Stimulated activated naive CD4-positive, alpha-beta T cell (primary cell): Measurements from ENCODE around the gene C1QL4.
"Not testable (repeated sequence)": the region's sequence is repeated elsewhere in the genome, so short reads cannot be mapped to it uniquely, and the experiment has no call there.

Source experiments
- DNase-seq, 6 experiments: peaks; one replicate each; lab custom pipeline; 2025; lab: John Stamatoyannopoulos, UW

The C1QL4 gene

DNA sequence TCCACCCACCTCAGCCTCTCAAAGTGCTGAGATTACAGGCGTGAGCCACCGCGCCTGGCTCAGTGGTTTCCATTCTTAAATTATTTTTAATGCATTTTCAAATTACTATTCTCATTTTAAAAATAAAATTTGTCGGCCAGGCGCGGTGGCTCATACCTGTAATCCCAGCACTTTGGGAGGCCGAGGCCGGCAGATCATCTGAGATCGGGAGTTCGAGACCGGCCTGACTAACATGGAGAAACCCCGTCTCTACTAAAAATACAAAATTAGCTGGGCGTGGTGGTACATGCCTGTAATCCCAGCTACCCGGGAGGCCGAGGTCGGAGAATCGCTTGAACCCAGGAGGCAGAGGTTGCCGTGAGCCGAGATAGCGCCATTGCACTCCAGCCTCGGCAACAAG is 3.2 kb downstream of the C1QL4 start:
- not testable (repeated sequence) for DNase-seq

DNA sequence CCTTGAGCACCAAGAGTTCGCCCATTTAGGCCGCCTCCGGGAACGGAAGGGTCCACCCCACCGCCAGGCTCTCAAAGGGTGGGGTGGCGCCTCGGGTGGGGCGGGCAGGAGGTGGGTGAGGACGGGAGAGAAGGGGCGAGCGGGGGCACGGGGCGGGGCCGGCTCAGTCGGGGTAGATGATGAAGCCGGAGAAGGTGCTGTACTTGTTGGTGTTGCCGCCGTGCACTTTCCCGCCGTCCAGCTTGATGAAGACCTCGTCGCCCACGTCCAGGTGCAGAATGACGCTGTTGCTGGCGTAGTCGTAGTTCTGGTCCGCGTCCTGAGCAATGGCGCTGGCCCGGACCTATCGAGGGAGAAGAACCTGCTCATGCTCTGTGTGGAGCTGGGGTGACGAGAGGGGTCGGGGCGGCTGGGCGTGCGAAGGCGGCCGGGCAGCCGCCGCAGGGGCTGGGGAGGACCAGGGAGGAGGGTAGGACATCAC is 4.1 kb downstream of the C1QL4 start:
- no peak for DNase-seq

DNA sequence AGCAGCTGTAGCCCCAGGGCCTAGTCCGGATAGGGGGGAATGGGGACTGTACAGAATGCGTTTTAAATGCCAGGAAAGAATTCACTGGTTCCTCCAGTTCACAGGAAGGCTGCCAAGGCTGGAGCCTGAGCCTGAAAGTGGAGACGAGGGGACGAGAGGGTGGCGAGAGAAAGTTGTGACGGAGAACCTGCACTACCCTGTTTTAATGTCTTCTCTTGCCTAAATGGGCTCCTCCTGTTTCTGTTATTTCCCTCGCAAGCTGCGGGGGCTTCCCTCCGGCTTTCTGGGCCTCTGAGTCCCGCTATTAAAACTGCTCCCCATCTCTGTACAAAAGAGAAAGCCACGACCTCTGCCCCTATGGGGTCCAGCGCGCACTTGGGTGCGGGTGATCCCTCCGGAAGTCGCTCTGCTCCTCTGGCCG is 4.5 kb downstream of the C1QL4 start:
- DNase-seq: no peak

DNA sequence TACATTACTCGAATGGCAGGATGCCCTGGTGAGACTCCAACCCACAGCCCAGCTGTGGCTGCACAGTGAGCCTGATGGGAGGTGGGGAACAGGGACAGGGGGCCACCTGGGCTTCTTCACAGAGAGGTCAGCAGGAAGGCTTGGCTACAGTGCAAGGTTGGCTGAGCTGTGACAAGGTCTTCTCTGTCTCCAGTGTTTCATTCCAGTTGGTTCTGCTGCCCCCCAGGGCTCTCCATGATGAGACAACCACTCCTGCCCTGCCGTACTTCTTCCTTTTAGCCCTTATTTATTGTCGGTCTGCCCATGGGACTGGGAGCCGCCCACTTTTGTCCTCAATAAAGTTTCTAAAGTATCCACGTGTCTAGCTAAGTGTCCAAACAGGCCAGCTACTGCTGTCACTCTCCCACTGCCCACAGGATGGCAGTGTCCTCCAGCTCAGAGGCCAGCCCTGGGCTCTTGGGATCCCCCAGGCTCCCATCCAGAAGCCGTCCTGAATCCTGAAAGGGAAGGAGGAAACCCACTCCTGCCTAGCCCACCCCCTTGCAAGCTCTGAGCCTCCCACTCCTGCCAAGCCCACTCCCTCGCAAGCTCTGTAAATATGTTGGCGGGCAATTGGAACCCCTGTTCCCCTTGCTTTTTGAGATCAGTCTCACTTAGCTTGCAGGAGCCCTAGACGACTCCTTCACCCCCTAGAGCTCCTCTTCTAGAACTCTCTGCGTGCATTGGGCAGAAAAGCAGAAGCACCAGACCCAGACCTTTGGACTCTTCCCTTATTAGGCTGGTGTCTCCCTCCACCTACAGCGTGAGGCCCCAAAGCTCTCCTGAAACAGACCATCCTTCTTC is 5.4 kb downstream of the C1QL4 start:
- peak in 2 of 6 experiments; percentile 7 to 17 for DNase-seq

DNA sequence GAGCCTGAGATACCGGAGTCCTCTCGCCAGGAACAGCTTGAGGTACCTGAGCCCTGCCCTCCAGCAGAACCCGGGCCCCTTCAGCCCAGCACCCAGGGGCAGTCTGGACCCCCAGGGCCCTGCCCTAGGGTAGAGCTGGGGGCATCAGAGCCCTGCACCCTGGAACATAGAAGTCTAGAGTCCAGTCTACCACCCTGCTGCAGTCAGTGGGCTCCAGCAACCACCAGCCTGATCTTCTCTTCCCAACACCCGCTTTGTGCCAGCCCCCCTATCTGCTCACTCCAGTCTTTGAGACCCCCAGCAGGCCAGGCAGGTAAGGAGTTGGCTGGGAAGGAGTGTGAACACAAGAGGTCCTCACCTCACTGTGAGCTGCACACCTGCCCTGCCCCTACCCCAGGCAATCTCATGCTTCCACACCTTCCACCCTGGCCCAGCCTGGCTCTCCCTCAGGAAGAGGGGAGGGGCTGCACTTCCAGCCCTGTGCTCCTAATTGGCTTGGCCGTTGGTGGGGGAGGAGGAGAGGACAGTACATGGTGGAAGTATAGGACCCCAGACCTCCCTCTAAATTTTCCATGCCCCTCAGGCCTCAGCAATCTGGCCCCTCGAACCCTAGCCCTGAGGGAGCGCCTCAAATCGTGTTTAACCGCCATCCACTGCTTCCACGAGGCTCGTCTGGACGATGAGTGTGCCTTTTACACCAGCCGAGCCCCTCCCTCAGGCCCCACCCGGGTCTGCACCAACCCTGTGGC is 6.2 kb downstream of the C1QL4 start:
- DNase-seq: no peak

DNA sequence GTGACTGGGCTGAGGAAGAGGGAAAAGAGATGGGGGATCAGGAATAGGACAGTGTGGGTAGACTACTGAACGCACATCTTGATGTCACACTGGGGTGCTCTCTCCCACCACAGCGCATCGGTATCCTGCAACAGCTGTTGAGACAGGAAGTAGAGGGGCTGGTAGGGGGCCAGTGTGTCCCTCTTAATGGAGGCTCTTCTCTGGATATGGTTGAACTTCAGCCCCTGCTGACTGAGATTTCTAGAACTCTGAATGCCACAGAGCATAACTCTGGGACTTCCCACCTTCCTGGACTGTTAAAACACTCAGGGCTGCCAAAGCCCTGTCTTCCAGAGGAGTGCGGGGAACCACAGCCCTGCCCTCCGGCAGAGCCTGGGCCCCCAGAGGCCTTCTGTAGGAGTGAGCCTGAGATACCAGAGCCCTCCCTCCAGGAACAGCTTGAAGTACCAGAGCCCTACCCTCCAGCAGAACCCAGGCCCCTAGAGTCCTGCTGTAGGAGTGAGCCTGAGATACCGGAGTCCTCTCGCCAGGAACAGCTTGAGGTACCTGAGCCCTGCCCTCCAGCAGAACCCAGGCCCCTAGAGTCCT is 6.9 kb downstream of the C1QL4 start:
- no peak for DNase-seq

DNA sequence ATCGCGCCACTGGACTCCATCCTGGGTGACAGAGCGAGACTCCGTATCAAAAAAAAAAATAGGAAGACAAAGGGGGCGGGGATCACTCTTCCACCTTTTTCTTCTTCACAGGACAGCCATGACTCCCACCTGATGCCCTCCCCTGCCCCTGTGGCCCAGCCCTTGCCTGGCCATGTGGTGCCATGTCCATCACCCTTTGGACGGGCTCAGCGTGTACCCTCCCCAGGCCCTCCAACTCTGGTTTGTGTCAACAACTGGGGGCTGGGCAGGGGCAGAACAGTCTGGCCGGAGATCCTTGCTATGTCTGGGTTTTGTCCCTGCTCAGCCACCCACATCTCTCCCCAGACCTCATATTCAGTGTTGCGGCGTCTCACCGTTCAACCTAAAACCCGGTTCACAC is 8.2 kb downstream of the C1QL4 start:
- no peak for DNase-seq

DNA sequence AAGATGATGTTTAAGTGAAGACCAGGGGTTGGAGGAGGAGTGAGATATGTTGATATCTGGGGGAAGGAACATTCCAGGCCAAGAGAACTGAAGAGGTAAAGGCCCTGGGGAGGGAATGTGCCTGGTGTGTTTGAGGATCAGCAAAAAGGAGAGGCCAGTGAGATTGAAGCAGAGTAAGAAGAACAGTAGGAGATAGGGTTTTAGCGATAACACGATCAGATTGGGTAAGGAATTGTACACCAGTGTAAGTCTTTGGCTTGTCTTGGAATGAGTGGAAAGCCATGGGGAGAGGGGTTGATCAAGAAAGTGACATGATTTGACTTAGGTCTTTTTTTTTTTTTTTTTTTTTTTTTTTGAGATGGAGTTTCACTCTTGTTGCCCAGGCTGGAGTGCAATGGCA is 9.1 kb downstream of the C1QL4 start:
- no peak for DNase-seq

DNA sequence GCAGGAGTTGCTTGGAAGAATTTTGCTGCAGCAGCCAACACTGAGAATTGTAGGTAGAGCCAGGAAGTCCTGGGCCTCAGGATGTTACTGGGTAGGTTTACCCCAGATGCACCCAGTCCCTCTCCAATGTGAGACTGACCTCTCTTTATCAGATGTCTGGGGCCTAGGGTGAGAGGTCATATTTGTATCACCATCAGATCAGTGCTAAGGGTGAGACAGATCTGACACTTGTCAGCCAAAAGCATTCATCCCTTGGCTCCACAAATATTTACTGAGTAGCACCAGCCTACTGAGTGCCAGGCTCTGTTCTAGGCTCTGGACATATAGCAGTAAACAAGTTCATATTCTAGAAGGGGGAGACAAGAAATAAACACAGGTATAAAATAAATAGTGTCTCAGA is 9.6 kb downstream of the C1QL4 start:
- DNase-seq: no peak

DNA sequence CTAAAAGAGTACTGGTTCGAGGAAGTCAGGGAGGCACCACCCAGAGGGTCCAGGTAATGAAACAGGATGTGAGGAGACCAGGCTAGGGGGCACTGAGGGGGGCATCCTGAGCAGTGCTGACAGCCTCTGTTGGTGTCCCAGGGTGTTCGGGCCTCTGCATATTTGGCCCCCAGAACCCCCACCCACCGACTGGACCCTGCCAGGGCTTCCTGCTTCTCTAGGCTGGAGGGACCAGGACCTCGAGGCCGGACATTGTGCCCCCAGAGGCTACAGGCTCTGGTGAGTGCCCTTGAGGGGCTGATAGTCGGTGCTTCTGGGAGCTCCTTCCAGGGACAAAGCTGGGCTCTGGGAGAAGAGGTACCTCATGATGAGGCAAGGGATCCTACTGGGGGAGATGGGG is 11.4 kb downstream of the C1QL4 start:
- DNase-seq: no peak

DNA sequence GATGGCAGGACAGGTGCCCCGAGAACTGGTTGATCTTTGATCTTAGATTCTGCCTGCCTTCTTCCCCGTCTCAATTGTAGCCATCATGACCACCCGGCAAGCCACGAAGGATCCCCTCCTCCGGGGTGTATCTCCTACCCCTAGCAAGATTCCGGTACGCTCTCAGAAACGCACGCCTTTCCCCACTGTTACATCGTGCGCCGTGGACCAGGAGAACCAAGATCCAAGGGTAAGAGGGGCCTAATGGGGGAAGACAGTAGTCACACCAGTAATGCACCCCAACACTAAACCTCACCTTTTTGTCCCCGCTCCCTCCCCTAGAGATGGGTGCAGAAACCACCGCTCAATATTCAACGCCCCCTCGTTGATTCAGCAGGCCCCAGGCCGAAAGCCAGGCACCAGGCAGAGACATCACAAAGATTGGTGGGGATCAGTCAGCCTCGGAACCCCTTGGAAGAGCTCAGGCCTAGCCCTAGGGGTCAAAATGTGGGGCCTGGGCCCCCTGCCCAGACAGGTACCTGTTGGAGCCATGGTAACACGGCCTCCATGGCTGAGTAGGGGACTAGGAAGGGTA is 13.4 kb downstream of the C1QL4 start:
- DNase-seq: no peak

DNA sequence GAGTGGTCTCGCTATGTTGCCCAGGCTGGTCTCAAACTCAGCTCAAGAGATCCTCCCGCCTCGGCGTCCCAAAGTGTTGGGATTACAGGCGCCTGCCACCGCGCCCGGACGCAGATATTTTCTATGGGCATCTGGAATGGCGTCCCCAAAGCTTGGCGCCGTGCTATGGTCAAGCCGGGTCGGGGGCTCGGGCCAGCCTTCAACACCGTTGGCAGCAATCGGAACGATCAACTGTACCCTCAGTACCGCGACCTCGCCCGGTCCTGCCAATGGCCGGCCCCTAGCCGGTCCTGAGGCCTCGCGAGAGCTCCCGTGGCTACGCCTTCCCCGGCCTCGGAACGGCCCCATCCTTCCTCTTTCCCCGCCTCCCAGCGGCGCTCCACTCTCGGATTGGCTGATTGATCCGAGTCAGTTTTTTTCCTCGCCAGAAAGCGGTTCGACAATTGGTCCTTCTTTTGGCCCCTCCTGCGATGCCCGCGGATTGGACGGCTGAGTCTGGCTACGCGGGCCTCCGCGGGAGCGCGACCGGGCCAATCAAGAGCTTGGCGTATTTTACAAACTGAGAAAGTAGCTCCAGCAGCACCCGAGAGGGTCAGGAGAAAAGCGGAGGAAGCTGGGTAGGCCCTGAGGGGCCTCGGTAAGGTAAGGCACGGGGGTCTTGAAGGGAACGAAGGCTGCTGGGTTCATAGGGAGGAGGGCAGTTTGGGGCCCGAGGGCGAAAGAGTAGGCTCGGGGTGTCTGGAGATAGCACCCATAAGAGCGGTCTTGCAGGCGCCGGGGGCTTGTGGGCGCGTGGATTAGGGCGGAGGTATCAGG is 14.1 kb downstream of the C1QL4 start, which contains the start of gene TROAP:
TROAP (plus strand) TSS at position 548 of the 816 bp plus-strand sequence. CDS start 354 bp downstream, outside the sequence.
- DNase-seq: peak; percentile 88 to 98 (median 96)

DNA sequence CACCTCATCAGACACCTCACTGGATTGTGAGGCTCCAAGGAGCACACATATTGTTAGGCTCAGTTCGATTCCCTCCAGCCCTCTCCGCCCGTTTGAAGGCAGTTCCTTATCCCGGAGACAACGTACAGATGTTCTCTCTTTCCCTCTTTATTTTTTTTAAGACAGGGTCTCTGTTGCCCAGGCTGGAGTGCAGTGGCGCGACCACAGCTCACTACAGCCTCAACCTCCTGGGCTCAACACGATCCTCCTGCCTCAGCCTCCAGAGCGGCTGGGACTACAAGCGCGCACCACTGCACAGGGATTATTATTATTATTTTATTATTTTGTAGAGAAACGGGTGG is 14.7 kb downstream of the C1QL4 start:
- DNase-seq: peak in 1 of 6 experiments; percentile 37

DNA sequence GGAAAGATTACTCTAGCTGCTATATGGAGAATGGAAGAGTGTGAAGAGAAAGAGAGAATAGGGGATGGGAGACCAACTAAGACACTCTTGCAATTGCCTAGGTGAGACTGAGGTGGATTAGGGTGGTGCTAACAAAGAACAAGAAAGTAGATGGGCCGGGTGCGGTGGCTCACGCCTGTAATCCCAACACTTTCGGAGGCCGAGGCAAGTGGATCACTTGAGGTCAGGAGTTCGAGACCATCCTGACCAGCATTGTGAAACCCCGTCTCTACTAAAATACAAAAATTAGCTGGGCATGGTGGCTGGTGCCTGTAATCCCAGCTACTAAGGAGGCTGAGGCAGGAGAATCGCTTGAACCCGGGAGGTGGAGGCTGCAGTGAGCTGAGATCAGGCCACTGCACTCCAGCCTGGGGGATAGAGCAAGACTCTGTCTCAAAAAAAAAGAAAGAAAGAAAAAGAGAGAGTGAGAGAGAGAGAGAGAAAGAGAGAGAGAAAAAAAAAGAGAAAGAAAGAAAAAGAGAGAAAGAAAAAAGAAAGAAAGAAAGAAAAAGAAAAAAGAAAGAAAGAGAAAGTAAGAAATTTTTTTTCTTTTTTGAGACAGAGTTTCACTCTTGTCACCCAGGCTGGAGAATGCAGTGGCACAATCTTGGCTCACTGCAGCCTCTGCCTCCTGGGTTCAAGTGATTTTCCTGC is 16.4 kb downstream of the C1QL4 start:
- not testable (repeated sequence) for DNase-seq

DNA sequence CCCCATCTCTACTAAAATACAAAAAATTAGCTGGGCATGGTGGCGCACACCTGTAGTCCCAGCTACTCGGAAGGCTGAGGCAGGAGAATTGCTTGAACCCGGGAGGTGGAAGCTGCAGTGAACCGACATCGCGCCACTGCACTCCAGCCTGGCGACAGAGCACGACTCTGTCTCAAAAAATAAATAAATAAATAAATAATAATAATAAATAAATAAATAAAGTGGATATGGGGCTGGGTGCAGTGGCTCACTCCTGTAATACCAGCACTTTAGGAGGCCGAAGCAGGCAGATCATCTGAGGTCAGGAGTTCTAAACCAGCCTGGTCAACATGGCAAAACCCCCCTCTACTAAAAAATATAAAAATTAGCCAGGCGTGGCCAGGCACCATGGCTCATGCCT is 19.9 kb downstream of the C1QL4 start:
- DNase-seq: not testable (repeated sequence)

DNA sequence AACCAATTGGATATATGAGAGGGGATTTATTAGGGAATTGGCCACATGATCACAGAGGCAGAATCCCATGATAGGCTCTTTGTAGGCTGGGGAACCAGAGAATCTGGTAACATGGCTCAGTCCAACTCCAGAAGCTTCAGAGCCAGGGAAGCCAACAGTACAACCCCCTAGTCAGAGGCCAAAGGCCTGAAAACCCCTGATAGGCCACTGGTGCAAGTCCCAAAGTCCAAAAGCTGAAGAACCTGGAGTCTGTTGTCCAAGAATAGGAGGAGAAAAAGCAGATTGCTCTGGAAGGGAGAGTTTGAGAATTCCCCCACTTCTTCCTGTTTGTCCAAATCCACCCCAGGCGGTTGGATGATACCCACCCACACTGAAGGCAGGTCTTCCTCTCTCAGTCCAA is 22.2 kb downstream of the C1QL4 start:
- no peak for DNase-seq

DNA sequence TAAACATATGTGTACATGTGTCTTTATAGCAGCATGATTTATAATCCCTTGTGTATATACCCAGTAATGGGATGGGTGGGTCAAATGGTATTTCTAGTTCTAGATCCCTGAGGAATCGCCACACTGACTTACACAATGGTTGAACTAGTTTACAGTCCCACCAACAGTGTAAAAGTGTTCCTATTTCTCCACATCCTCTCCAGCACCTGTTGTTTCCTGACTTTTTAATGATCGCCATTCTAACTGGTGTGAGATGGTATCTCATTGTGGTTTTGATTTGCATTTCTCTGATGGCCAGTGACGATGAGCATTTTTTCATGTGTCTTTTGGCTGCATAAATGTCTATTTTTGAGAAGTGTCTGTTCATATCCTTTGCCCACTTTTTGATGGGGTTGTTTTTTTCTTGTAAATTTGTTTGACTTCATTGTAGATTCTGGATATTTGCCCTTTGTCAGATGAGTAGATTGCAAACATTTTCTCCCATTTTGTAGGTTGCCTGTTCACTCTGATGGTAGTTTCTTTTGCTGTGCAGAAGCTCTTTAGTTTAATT is 26.5 kb downstream of the C1QL4 start:
- DNase-seq: not testable (repeated sequence)

DNA sequence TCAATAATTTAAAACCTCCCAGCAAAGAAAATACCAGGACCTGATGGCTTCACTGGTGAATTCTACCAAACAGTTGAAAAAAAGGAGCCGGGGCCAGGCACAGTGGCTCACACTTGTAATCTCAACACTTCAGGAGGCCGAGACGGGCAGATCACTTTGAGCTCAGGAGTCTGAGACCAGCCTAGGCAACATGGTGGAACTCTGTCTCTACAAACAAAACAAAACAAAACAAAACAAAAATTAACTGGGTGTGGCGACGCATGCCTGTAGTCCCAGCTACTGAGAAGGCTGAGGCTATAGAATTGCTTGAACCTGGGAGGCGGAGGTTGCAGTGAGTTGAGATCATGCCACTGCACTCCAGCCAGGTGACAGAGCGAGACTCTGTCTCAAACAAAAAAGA is 27.6 kb downstream of the C1QL4 start:
- DNase-seq: no peak

DNA sequence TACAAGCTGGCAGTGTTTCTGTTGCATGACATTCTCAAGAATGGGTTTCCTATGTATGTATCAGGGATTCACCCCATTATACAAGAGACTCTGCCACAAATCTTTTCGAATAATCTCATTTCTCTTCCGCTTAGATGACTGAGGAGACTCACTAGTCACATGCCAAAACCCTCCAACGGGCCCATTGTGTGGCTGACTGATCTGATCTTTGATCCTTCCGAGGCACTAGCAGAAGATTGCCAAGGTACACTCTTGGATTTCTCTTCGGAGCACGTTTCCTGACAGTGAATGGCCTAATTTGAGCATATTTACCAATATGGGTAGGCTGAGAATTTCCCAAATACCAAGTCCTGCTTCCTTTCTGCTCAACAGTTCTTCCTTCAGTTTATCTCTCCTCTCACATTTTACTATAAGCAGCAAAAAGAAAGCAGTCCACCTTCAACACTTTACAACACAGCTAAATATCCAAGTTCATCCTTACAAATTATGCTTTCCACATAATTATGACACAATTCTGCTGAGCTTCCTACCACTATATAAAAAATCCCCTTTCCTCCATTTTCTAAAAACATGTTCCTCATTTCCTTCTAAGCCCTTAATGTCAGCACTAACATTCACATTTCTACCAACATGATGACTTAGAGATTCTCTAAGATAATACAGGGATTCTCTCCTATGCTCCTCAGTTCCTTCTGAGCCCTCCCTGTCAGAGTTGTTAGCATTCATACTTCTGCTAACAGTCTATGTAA is 31.1 kb downstream of the C1QL4 start:
- no peak for DNase-seq

DNA sequence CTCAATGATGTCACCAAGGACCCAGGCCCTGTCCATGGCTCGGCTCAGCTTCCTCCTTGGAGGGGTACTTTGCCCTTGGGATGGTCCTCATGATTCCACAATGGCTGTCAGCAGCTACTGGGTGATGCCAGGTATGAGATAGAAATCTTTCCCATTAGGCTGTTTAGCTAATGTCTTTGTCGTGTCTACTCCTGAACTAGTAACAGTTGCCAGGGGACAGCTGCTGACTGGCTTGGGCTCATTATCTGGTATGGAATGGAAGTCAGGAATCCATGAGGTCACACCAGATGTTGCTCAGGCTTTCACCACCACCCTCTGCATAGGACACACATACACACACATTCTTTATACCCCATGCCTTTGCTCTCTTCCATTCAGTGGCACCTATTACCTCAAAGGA is 32.8 kb downstream of the C1QL4 start:
- DNase-seq: no peak
